ENCODE results near the gene CDHR3. TPM values are rescaled to one million over a fixed set of nuclear protein-coding genes. Genes with fewer than 3 reads are reported as not detected.

CDHR3 gene
- total RNA-seq, 1 experiment from 2014 or later = 19.1 TPM

- TF ChIP-seq ATF6 (CRISPR knock-in tag; IDR thresholded peaks at IDR 0.05) = no peak
- no peak for TF ChIP-seq FOXP1 (CRISPR knock-in tag; IDR thresholded peaks at IDR 0.05; ENCODE audit: borderline replicate concordance)
These were observed 89.6 kb downstream of the CDHR3 start (continued) for GRCh38 chr7:106052681-106053080.

GRCh38 chr7:106053109-106053508 is 90.0 kb downstream of the CDHR3 start:
- peaks cover 14% of the 10 kb centered on the region for H3K9me3 Mint-ChIP-seq
- H3K36me3 Mint-ChIP-seq = peaks cover 9% of the 10 kb centered on the region; the same call in 1 of the 2 replicates
- H3K27me3 Mint-ChIP-seq (ENCODE audit: low read depth) = peaks cover 3% of the 10 kb centered on the region
- DNase-seq (ENCODE audit: low spot score) = no peak
- CTCF ChIA-PET = interaction anchor here (0.5 kb wide), 1 partner anchor 712 kb away, joined by 3 read pairs; no protein-coding TSS in a partner anchor
- ATAC-seq = no peak
- TF ChIP-seq ATF2 (CRISPR knock-in tag; IDR thresholded peaks at IDR 0.05; ENCODE audit: borderline replicate concordance, low read depth) (no peak), ZNF317 (CRISPR knock-in tag; IDR thresholded peaks at IDR 0.05; ENCODE audit: borderline replicate concordance, low read depth) (no peak), NFE2L1 (CRISPR knock-in tag; IDR thresholded peaks at IDR 0.05) (no peak), STAT6 (CRISPR knock-in tag; conservative IDR thresholded peaks at IDR 0.05; ENCODE audit: low read depth) (no peak), ZNF121 (CRISPR knock-in tag; IDR thresholded peaks at IDR 0.05) (no peak), ZNF512 (CRISPR knock-in tag; IDR thresholded peaks at IDR 0.05; ENCODE audit: borderline replicate concordance) (no peak), ATF1 (CRISPR knock-in tag; IDR thresholded peaks at IDR 0.05) (no peak), SP1 (CRISPR knock-in tag; conservative IDR thresholded peaks at IDR 0.05) (no peak), ZMAT4 (CRISPR knock-in tag; IDR thresholded peaks at IDR 0.05) (no peak), CTCF (IDR thresholded peaks at IDR 0.05) (no peak), IRF1 (CRISPR knock-in tag; IDR thresholded peaks at IDR 0.05) (no peak), NR2C2 (CRISPR knock-in tag; IDR thresholded peaks at IDR 0.05) (no peak), USF2 (CRISPR knock-in tag; IDR thresholded peaks at IDR 0.05) (no peak), E2F5 (CRISPR knock-in tag; IDR thresholded peaks at IDR 0.05) (no peak), ZNF425 (CRISPR knock-in tag; conservative IDR thresholded peaks at IDR 0.05) (no peak)
- H3K27ac Mint-ChIP-seq = no peak overlapping the region
- H3K4me3 Mint-ChIP-seq = no peak overlapping the region
- POLR2A ChIA-PET = no interaction called here
- peaks cover 22% of the 10 kb centered on the region for H3K4me1 Mint-ChIP-seq
